GM18520 (cell line): ENCODE results near the gene INIP.
"Not testable (repeated sequence)": the region's sequence is repeated elsewhere in the genome, so short reads cannot be mapped to it uniquely, and the experiment has no call there.

Experiments used
- ATAC-seq: cut with Tn5 transposase; IDR thresholded peaks from one replicate; pipeline ENCODE4 v1.9.1; 2021; ENCODE audit not compliant: unreplicated experiment

Gene INIP

GRCh38 chr9:112677040-112677439 lies 40.9 kb downstream of the INIP start:
- ATAC-seq, result no peak

GRCh38 chr9:112673221-112673620 lies 44.7 kb downstream of the INIP start:
- not testable (repeated sequence) for ATAC-seq

GRCh38 chr9:112670991-112671625 lies 46.8 kb downstream of the INIP start:
- no peak for ATAC-seq

GRCh38 chr9:112669326-112669725 lies 48.6 kb downstream of the INIP start:
- no peak for ATAC-seq

- ATAC-seq, result no peak
Measured at GRCh38 chr9:112665347-112665746, 52.6 kb downstream of the INIP start.

GRCh38 chr9:112664531-112664930 lies 53.4 kb downstream of the INIP start:
- ATAC-seq, result no peak

- ATAC-seq, result no peak
Measured at GRCh38 chr9:112663681-112664080, 54.2 kb downstream of the INIP start.

GRCh38 chr9:112659906-112660305 lies 58.0 kb downstream of the INIP start:
- no peak for ATAC-seq

GRCh38 chr9:112655668-112656067 lies 62.2 kb downstream of the INIP start:
- no peak for ATAC-seq

GRCh38 chr9:112654282-112654681 lies 63.6 kb downstream of the INIP start:
- no peak for ATAC-seq

- no peak for ATAC-seq
Measured at GRCh38 chr9:112648624-112649023, 69.3 kb downstream of the INIP start.

- no peak for ATAC-seq
Measured at GRCh38 chr9:112647596-112647995, 70.3 kb downstream of the INIP start.

- ATAC-seq, result no peak
Measured at GRCh38 chr9:112642126-112642525, 75.8 kb downstream of the INIP start.

- ATAC-seq, result no peak
Measured at GRCh38 chr9:112640311-112640710, 77.6 kb downstream of the INIP start.
